ENCODE data around the gene PGBD5.

Gene PGBD5

DNA sequence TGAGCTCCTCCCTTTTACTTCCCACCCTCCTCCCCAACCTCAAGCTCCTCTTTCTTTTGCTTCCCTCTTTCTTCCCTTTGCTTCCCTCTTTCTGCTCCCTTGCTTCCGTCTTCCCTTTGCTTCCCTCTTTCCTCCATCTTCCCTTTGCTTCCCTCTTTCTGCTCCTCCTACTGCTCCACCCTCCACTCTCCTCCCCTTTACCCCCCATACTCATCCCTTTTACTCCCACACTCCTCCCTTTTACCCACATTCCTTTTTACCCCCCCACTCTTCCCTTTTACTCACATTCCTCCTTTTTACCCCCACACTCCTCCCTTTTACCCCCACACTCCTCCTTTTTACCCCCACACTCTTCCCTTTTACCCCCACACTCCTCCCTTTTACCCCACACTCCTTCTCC, 30.2 kb downstream of the PGBD5 start:
- peaks cover 2% of the 10 kb centered on the region; the same call in 1 of the 2 replicates for H3K36me3 ChIP-seq
- H3K4me3 ChIP-seq (ENCODE audit: low read depth, low read length): no peak overlapping the region
- H3K27me3 ChIP-seq: no peaks in the 10 kb centered on the region
- peaks cover 9% of the 10 kb centered on the region; the same call in 1 of the 2 replicates for H3K4me1 ChIP-seq
- DNase-seq: no peak
- H3K9me3 ChIP-seq: no peaks in the 10 kb centered on the region
- TF ChIP-seq, protein P1, sequence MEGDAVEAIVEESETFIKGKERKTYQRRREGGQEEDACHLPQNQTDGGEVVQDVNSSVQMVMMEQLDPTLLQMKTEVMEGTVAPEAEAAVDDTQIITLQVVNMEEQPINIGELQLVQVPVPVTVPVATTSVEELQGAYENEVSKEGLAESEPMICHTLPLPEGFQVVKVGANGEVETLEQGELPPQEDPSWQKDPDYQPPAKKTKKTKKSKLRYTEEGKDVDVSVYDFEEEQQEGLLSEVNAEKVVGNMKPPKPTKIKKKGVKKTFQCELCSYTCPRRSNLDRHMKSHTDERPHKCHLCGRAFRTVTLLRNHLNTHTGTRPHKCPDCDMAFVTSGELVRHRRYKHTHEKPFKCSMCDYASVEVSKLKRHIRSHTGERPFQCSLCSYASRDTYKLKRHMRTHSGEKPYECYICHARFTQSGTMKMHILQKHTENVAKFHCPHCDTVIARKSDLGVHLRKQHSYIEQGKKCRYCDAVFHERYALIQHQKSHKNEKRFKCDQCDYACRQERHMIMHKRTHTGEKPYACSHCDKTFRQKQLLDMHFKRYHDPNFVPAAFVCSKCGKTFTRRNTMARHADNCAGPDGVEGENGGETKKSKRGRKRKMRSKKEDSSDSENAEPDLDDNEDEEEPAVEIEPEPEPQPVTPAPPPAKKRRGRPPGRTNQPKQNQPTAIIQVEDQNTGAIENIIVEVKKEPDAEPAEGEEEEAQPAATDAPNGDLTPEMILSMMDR (IDR thresholded peaks at IDR 0.05; ENCODE audit: low read depth, low read length): no peak

GRCh38 chr1:230394741-230395140, 31.4 kb downstream of the PGBD5 start:
- TF ChIP-seq, protein P1 (IDR thresholded peaks at IDR 0.05; ENCODE audit: low read depth, low read length): no peak

GRCh38 chr1:230394134-230394533, 32.0 kb downstream of the PGBD5 start:
- TF ChIP-seq, protein P1 (IDR thresholded peaks at IDR 0.05; ENCODE audit: low read depth, low read length): no peak
- H3K4me1 ChIP-seq: peaks cover 9% of the 10 kb centered on the region; the same call in 1 of the 2 replicates
- no peak overlapping the region for H3K4me3 ChIP-seq (ENCODE audit: low read depth, low read length)
- H3K36me3 ChIP-seq: 0 out of 2 replicates have a peak, but pooled peaks cover 2% of the 10 kb centered on the region
- DNase-seq: no peak
- no peaks in the 10 kb centered on the region for H3K9me3 ChIP-seq
- no peaks in the 10 kb centered on the region for H3K27me3 ChIP-seq

More at GRCh38 chr1:230394741-230395140, 31.4 kb downstream of the PGBD5 start:
- H3K4me3 ChIP-seq (ENCODE audit: low read depth, low read length): no peak overlapping the region
- H3K27me3 ChIP-seq: no peaks in the 10 kb centered on the region
- peaks cover 9% of the 10 kb centered on the region; the same call in 1 of the 2 replicates for H3K4me1 ChIP-seq
- H3K36me3 ChIP-seq: 0 out of 2 replicates have a peak, but pooled peaks cover 2% of the 10 kb centered on the region
- no peaks in the 10 kb centered on the region for H3K9me3 ChIP-seq
- no peak for DNase-seq

DNA sequence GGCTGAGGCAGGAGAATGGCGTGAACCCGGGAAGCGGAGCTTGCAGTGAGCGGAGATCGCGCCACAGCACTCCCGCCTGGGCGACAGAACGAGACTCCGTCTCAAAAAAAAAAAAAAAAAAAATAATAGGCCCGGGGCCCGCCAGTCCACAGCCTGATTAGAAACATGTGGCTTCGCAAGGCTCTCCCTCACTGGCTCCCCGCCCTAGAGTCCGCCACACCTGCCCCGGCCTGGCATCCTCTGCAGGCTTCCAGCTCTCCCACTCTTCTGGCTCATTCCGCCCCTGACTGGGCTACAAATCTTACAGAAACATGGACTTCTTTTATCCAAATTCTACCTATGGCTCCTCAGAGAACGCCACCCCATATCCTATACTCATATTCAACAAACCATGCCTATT, 32.4 kb downstream of the PGBD5 start:
- peak; percentile 28 for DNase-seq
- H3K4me1 ChIP-seq: peaks cover 9% of the 10 kb centered on the region; the same call in 1 of the 2 replicates
- no peaks in the 10 kb centered on the region for H3K9me3 ChIP-seq
- H3K36me3 ChIP-seq: 0 out of 2 replicates have a peak, but pooled peaks cover 2% of the 10 kb centered on the region
- TF ChIP-seq, protein P1 (IDR thresholded peaks at IDR 0.05; ENCODE audit: low read depth, low read length): no peak
- H3K4me3 ChIP-seq (ENCODE audit: low read depth, low read length): no peak overlapping the region
- H3K27me3 ChIP-seq: no peaks in the 10 kb centered on the region

- H3K27me3 ChIP-seq: no peaks in the 10 kb centered on the region
- TF ChIP-seq, protein P1 (IDR thresholded peaks at IDR 0.05; ENCODE audit: low read depth, low read length): no peak
- no peak for DNase-seq
- H3K36me3 ChIP-seq: 0 out of 2 replicates have a peak, but pooled peaks cover 2% of the 10 kb centered on the region
- no peak overlapping the region for H3K4me3 ChIP-seq (ENCODE audit: low read depth, low read length)
- H3K9me3 ChIP-seq: no peaks in the 10 kb centered on the region
- peaks cover 9% of the 10 kb centered on the region; the same call in 1 of the 2 replicates for H3K4me1 ChIP-seq
These were observed 33.1 kb downstream of the PGBD5 start for GRCh38 chr1:230392920-230393521.

DNA sequence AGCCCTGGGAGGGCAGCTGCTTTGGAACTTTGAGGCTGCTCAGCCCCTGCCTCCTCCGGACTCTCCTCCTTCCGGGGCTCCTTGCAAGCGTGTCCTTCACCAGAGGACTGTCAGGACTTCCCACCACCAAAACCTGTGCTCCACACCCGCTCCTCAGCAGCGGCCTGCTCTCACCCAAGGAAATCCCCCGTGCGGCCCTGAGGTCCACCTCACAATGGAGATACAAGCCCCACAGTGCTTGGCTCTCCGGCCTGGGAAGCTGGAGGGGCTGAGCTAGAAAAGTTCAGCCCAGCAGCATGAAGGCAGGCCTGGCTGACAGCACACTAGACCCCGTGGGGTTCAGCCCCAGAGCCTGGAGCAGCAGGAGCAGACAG, 33.6 kb downstream of the PGBD5 start:
- Histone ChIP-seq H3K36me3 (0 out of 2 replicates have a peak, but pooled peaks cover 2% of the 10 kb centered on the region), H3K9me3 (no peaks in the 10 kb centered on the region), H3K4me1 (peaks cover 9% of the 10 kb centered on the region; the same call in 1 of the 2 replicates), H3K27me3 (no peaks in the 10 kb centered on the region), H3K4me3 (ENCODE audit: low read depth, low read length) (no peak overlapping the region)
- DNase-seq: no peak
- TF ChIP-seq, protein P1 (IDR thresholded peaks at IDR 0.05; ENCODE audit: low read depth, low read length): no peak

Measured in BE2C (cell line).